KMS-11 (cell line): ENCODE data around the gene LRBA.

Source experiments
- H2AFZ ChIP-seq: fragments of 200-600 bp; sonication (generic); 2 replicates; pipeline ENCODE4 v1.6.1; 2016; ENCODE audit warnings: antibody characterized with exemption, mixed run types, low read depth
- H3K27ac ChIP-seq: fragments of 200-600 bp; sonication (generic); 2 replicates; pipeline ENCODE4 v1.6.1; 2016; ENCODE audit warnings: mild to moderate bottlenecking, mixed run types
- H3K27me3 ChIP-seq: fragments of 200-600 bp; sonication (generic); 2 replicates; pipeline ENCODE4 v1.6.1; 2017; ENCODE audit warnings: mild to moderate bottlenecking, low read depth, mixed run types, moderate library complexity; ENCODE audit not compliant: insufficient read depth
- H3K36me3 ChIP-seq: fragments of 200-600 bp; sonication (generic); 2 replicates; pipeline ENCODE4 v1.6.1; 2017; ENCODE audit warnings: mild to moderate bottlenecking, mixed run types; ENCODE audit not compliant: insufficient read depth
- H3K4me1 ChIP-seq: fragments of 200-600 bp; sonication (generic); 2 replicates; pipeline ENCODE4 v1.6.1; 2016; ENCODE audit warnings: mild to moderate bottlenecking, low read depth, mixed run types; ENCODE audit not compliant: poor library complexity, severe bottlenecking
- H3K4me2 ChIP-seq: fragments of 200-600 bp; sonication (generic); 2 replicates; pipeline ENCODE4 v1.7.0; 2016; ENCODE audit warnings: mild to moderate bottlenecking, mixed run types
- H3K4me3 ChIP-seq: fragments of 200-600 bp; sonication (generic); IDR thresholded peaks from 2 replicates; pipeline ENCODE4 v1.6.1; 2017; ENCODE audit warnings: low read depth, low read length, mixed read lengths; ENCODE audit not compliant: insufficient read depth
- H3K79me2 ChIP-seq: fragments of 200-600 bp; sonication (generic); 2 replicates; pipeline ENCODE4 v1.6.1; 2016; ENCODE audit warnings: low read depth, mixed run types; ENCODE audit not compliant: insufficient read depth
- H3K9ac ChIP-seq: fragments of 200-600 bp; sonication (generic); 2 replicates; pipeline ENCODE4 v1.6.1; 2016; ENCODE audit warnings: mild to moderate bottlenecking, mixed run types
- H4K20me1 ChIP-seq: fragments of 200-600 bp; sonication (generic); 2 replicates; pipeline ENCODE4 v1.6.1; 2016; ENCODE audit warnings: mild to moderate bottlenecking, mixed run types; ENCODE audit not compliant: insufficient read depth
- CTCF ChIP-seq: fragments of 200-600 bp; sonication (generic); conservative IDR thresholded peaks from 2 replicates; pipeline ENCODE4 v1.6.1; 2017; ENCODE audit warnings: low read depth, mild to moderate bottlenecking, antibody characterized with exemption, low read length, moderate library complexity, mixed read lengths

LRBA gene

GRCh38 chr4:150534818-150535217 is 480.3 kb downstream of the LRBA start:
- H4K20me1 ChIP-seq = no peaks in the 10 kb centered on the region
- H3K27ac ChIP-seq = no peak overlapping the region
- H3K79me2 ChIP-seq = no peaks in the 10 kb centered on the region
- no peak overlapping the region for H2AFZ ChIP-seq
- H3K36me3 ChIP-seq = no peaks in the 10 kb centered on the region
- H3K4me3 ChIP-seq = no peak overlapping the region
- no peak overlapping the region for H3K4me2 ChIP-seq
- TF ChIP-seq CTCF = no peak
- no peaks in the 10 kb centered on the region for H3K4me1 ChIP-seq
- H3K27me3 ChIP-seq = no peaks in the 10 kb centered on the region
- no peak overlapping the region for H3K9ac ChIP-seq

- Histone ChIP-seq H3K79me2 (no peaks in the 10 kb centered on the region), H3K4me3 (no peak overlapping the region), H2AFZ (no peak overlapping the region), H3K4me2 (no peak overlapping the region), H3K27ac (no peak overlapping the region), H3K27me3 (no peaks in the 10 kb centered on the region), H4K20me1 (no peaks in the 10 kb centered on the region), H3K4me1 (no peaks in the 10 kb centered on the region), H3K36me3 (no peaks in the 10 kb centered on the region), H3K9ac (no peak overlapping the region)
- TF ChIP-seq CTCF = no peak
Observed at GRCh38 chr4:150533673-150534072, 481.4 kb downstream of the LRBA start.

GRCh38 chr4:150525321-150525868 is 489.7 kb downstream of the LRBA start:
- Histone ChIP-seq H3K4me2 (no peak overlapping the region), H3K27me3 (no peaks in the 10 kb centered on the region), H3K9ac (no peak overlapping the region), H3K4me1 (no peaks in the 10 kb centered on the region), H4K20me1 (no peaks in the 10 kb centered on the region), H2AFZ (no peak overlapping the region), H3K4me3 (no peak overlapping the region), H3K36me3 (no peaks in the 10 kb centered on the region), H3K79me2 (no peaks in the 10 kb centered on the region), H3K27ac (no peak overlapping the region)
- no peak for TF ChIP-seq CTCF

GRCh38 chr4:150518559-150518958 is 496.5 kb downstream of the LRBA start:
- TF ChIP-seq CTCF = no peak
- H4K20me1 ChIP-seq = no peaks in the 10 kb centered on the region
- no peaks in the 10 kb centered on the region for H3K36me3 ChIP-seq
- H3K4me1 ChIP-seq = no peaks in the 10 kb centered on the region
- no peak overlapping the region for H3K9ac ChIP-seq
- H3K27ac ChIP-seq = no peak overlapping the region
- H3K4me3 ChIP-seq = no peak overlapping the region
- H3K79me2 ChIP-seq = no peaks in the 10 kb centered on the region
- no peak overlapping the region for H3K4me2 ChIP-seq
- H3K27me3 ChIP-seq = no peaks in the 10 kb centered on the region
- H2AFZ ChIP-seq = no peak overlapping the region
